Measurements from ENCODE around the gene URAD.
"Not testable (repeated sequence)": the region's sequence is repeated elsewhere in the genome, so short reads cannot be mapped to it uniquely, and the experiment has no call there.

The URAD gene

GRCh38 chr13:28022848-28023518 lies 34.5 kb upstream of the URAD start:
- H3K36me3 ChIP-seq (ENCODE audit: control insufficient read depth, insufficient read depth, low read length), result no peaks in the 10 kb centered on the region
- no peak overlapping the region for H3K4me3 ChIP-seq (ENCODE audit: extremely low read depth, insufficient read depth, low read length, poor library complexity, severe bottlenecking)
- H3K27ac ChIP-seq (ENCODE audit: low read depth, low read length, severe bottlenecking), result peak overlapping the region; percentile 73
- 14 to 17% methylated on average over 5 of the region's 9 CpGs for WGBS, 2 experiments (ENCODE audit: insufficient coverage in 2 of 2)
- H3K9me3 ChIP-seq (ENCODE audit: control insufficient read depth, low read length), result no peaks in the 10 kb centered on the region
- peaks cover 14% of the 10 kb centered on the region for H3K4me1 ChIP-seq (ENCODE audit: control insufficient read depth, insufficient read depth, low read length, poor library complexity, severe bottlenecking)

DNA sequence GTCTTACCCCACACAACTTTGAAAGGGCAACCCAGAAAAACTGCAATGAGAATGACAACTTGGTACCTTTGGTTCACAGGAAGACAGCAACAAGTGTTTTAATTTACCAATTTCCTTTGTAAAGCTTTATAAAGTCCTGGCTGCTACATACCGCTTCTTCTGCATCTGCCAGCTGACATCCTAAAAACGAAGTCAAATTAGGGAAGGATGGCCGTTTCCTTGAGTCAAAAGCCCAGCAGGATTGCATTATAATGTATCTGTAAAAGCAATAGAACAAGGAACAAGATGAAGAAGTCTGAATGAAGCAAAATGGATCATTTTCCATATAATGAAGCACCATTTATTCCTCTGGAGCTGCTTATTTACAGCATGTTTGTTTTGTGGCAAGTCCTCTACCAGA lies 25.8 kb upstream of the URAD start:
- Histone ChIP-seq H3K4me3 (ENCODE audit: extremely low read depth, insufficient read depth, low read length, poor library complexity, severe bottlenecking) (no peak overlapping the region), H3K4me1 (ENCODE audit: control insufficient read depth, insufficient read depth, low read length, poor library complexity, severe bottlenecking) (no peaks in the 10 kb centered on the region), H3K27ac (ENCODE audit: low read depth, low read length, severe bottlenecking) (no peak overlapping the region), H3K36me3 (ENCODE audit: control insufficient read depth, insufficient read depth, low read length) (no peaks in the 10 kb centered on the region), H3K9me3 (ENCODE audit: control insufficient read depth, low read length) (no peaks in the 10 kb centered on the region)
- 42% methylated on average over 3 of the region's 3 CpGs; no CpG with 5 or more reads in 1 of the 2 experiments for WGBS, 2 experiments (ENCODE audit: insufficient coverage in 2 of 2)

- no CpG with 5 or more reads among the region's 1 CpG for WGBS, 2 experiments (ENCODE audit: insufficient coverage in 2 of 2)
- no peak overlapping the region for H3K27ac ChIP-seq (ENCODE audit: low read depth, low read length, severe bottlenecking)
Measured at GRCh38 chr13:28013482-28013881, 25.0 kb upstream of the URAD start.

DNA sequence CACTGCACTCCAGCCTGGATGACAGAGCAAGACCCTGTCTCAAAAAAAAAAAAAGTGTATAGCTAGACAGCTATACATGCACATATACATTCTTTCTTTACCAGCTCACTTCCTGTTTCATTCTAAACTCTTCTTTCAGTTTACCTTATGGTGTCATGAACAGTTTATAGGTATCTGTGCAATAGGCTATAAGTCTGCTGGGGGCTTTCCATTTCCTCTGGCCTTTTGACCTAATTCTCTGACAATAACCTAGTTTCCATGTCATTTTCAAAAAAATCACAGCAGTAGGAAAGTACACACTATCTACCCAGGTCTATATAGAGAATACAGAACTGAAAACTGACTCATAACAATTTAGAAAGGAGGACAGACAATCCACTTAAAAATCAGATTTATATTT lies 24.4 kb upstream of the URAD start:
- Histone ChIP-seq H3K9me3 (ENCODE audit: control insufficient read depth, low read length) (no peaks in the 10 kb centered on the region), H3K4me1 (ENCODE audit: control insufficient read depth, insufficient read depth, low read length, poor library complexity, severe bottlenecking) (no peaks in the 10 kb centered on the region), H3K36me3 (ENCODE audit: control insufficient read depth, insufficient read depth, low read length) (no peaks in the 10 kb centered on the region), H3K27ac (ENCODE audit: low read depth, low read length, severe bottlenecking) (no peak overlapping the region), H3K4me3 (ENCODE audit: extremely low read depth, insufficient read depth, low read length, poor library complexity, severe bottlenecking) (no peak overlapping the region)

More at GRCh38 chr13:28013482-28013881, 25.0 kb upstream of the URAD start:
- Histone ChIP-seq H3K9me3 (ENCODE audit: control insufficient read depth, low read length) (no peaks in the 10 kb centered on the region), H3K4me3 (ENCODE audit: extremely low read depth, insufficient read depth, low read length, poor library complexity, severe bottlenecking) (no peak overlapping the region), H3K36me3 (ENCODE audit: control insufficient read depth, insufficient read depth, low read length) (no peaks in the 10 kb centered on the region), H3K4me1 (ENCODE audit: control insufficient read depth, insufficient read depth, low read length, poor library complexity, severe bottlenecking) (no peaks in the 10 kb centered on the region)

DNA sequence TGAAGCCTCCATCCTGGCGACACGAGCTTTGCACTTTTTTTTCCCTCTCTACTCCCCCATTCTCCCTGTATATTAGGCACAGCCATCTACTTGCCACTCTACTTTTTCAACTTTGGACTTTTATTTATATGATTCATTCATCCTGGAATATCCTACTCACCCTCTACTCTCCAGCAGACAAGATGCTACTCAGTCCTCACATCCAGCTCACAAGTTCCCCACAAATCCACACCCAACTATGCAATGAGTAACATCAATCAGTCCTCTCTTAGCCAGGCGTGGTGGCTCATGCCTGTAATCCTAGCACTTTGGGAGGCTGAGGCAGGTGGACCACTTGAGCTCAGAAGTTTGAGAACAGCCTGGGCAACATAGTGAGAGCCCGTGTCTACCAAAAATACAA lies 23.9 kb upstream of the URAD start:
- WGBS, 2 experiments (ENCODE audit: insufficient coverage in 2 of 2), result 85 to 95% methylated on average over 4 of the region's 4 CpGs
- H3K36me3 ChIP-seq (ENCODE audit: control insufficient read depth, insufficient read depth, low read length), result no peaks in the 10 kb centered on the region
- no peak overlapping the region for H3K4me3 ChIP-seq (ENCODE audit: extremely low read depth, insufficient read depth, low read length, poor library complexity, severe bottlenecking)
- H3K4me1 ChIP-seq (ENCODE audit: control insufficient read depth, insufficient read depth, low read length, poor library complexity, severe bottlenecking), result no peaks in the 10 kb centered on the region
- H3K27ac ChIP-seq (ENCODE audit: low read depth, low read length, severe bottlenecking), result no peak overlapping the region
- H3K9me3 ChIP-seq (ENCODE audit: control insufficient read depth, low read length), result no peaks in the 10 kb centered on the region

- 83 to 89% methylated on average over 1 to 4 of the region's 5 CpGs for WGBS, 2 experiments (ENCODE audit: insufficient coverage in 2 of 2)
- no peaks in the 10 kb centered on the region for H3K9me3 ChIP-seq (ENCODE audit: control insufficient read depth, low read length)
- H3K4me1 ChIP-seq (ENCODE audit: control insufficient read depth, insufficient read depth, low read length, poor library complexity, severe bottlenecking), result no peaks in the 10 kb centered on the region
Measured at GRCh38 chr13:28010046-28010445, 21.6 kb upstream of the URAD start.

DNA sequence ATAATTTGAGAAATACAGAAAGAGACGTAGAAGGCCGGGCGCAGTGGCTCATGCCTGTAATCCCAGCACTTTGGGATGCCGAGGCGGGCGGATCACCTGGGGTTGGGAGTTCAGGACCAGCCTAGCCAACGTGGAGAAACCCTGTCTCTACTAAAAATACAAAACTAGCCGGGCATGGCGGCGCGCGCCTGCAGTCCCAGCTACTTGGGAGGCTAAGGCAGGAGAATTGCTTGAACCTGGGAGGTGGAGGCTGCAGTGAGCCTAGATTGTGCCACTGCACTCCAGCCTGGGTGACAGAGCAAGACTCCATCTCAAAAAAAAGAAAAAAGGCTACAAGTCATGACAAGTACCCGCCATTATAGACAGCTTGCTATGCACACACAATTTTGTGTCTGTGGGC lies 16.5 kb upstream of the URAD start:
- WGBS, 2 experiments (ENCODE audit: insufficient coverage in 2 of 2), result 93% methylated on average over 7 of the region's 13 CpGs; no CpG with 5 or more reads in 1 of the 2 experiments
- H3K36me3 ChIP-seq (ENCODE audit: control insufficient read depth, insufficient read depth, low read length); H3K4me1 ChIP-seq (ENCODE audit: control insufficient read depth, insufficient read depth, low read length, poor library complexity, severe bottlenecking); H3K27ac ChIP-seq (ENCODE audit: low read depth, low read length, severe bottlenecking); H3K9me3 ChIP-seq (ENCODE audit: control insufficient read depth, low read length); H3K4me3 ChIP-seq (ENCODE audit: extremely low read depth, insufficient read depth, low read length, poor library complexity, severe bottlenecking): not testable (repeated sequence)

More at GRCh38 chr13:28010046-28010445, 21.6 kb upstream of the URAD start:
- H3K27ac ChIP-seq (ENCODE audit: low read depth, low read length, severe bottlenecking), result no peak overlapping the region
- H3K4me3 ChIP-seq (ENCODE audit: extremely low read depth, insufficient read depth, low read length, poor library complexity, severe bottlenecking), result no peak overlapping the region
- H3K36me3 ChIP-seq (ENCODE audit: control insufficient read depth, insufficient read depth, low read length), result no peaks in the 10 kb centered on the region

DNA sequence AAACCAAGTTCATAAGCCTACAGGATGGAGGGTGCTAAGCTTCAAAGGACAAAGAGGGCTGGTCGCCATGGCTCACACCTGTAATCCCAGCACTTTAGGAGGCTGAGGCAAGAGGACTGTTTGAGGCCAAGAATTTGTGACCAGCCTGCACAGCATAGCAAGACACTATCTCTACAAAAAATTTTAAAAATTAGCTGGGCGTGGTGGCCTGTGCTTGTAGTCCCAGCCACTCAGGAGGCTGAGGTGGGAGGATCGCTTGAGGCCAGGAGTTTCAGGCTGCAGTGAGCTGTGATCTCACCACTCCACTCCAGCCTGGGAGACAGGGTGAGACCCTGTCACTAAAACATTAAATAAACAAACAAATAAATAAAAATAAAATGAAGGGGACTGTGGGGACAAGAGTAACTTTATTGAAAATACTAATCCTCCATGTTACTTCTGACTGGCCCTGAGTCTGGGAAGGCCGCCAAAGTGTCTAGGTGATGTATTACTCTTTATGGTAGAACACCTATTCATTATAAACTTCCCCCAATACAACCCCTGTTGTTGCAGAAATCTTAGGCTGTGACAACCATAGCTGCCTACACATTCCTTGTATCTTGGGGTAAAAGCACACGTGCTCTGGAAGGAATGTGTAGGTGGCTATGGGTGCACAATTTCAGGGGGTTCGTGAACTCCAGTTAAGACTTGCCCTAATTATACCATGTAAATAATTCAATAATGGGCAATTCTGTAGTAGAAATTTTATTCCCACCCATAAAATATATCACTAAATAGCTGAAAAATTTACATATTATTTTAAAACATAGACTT lies 14.6 kb upstream of the URAD start:
- H3K9me3 ChIP-seq (ENCODE audit: control insufficient read depth, low read length), result no peaks in the 10 kb centered on the region
- H3K4me1 ChIP-seq (ENCODE audit: control insufficient read depth, insufficient read depth, low read length, poor library complexity, severe bottlenecking), result no peaks in the 10 kb centered on the region
- no peak overlapping the region for H3K27ac ChIP-seq (ENCODE audit: low read depth, low read length, severe bottlenecking)
- no peak overlapping the region for H3K4me3 ChIP-seq (ENCODE audit: extremely low read depth, insufficient read depth, low read length, poor library complexity, severe bottlenecking)
- WGBS, 2 experiments (ENCODE audit: insufficient coverage in 2 of 2), result 80 to 100% methylated on average over 2 to 3 of the region's 6 CpGs
- H3K36me3 ChIP-seq (ENCODE audit: control insufficient read depth, insufficient read depth, low read length), result no peaks in the 10 kb centered on the region

DNA sequence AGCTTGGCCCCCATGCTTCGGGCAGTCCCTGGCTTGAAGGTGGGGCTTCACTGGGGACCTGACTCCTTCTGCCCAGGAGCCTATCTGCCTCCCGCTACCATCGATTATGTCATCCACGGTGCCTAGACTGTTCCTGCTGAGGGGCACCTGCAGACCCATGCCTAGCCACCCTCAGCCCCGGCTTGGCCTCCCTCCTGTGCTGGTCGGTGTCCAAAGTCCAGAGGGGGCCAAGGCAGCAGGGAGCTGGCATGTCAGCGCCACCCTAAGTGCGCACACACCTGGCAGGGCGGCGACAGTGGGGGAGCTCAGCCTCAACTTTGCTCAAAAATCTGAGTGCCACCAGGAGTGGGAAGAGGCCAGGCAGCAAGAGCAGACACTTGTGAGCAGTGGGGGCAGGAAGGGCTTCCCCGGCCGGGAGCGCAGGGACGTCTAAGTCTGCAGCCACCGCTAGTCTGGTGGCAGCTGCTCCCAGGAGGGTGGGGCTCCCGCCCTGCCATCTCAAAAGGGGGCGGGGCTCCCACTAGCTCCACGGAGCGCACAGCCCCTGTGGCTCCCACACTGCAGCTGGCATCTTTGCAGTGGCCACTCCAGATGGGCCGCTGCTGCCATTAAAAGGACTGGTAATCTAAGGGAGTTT lies 13.5 kb upstream of the URAD start:
- no peaks in the 10 kb centered on the region for H3K9me3 ChIP-seq (ENCODE audit: control insufficient read depth, low read length)
- H3K4me3 ChIP-seq (ENCODE audit: extremely low read depth, insufficient read depth, low read length, poor library complexity, severe bottlenecking), result no peak overlapping the region
- no peaks in the 10 kb centered on the region for H3K4me1 ChIP-seq (ENCODE audit: control insufficient read depth, insufficient read depth, low read length, poor library complexity, severe bottlenecking)
- 85 to 90% methylated on average over 15 to 20 of the region's 20 CpGs for WGBS, 2 experiments (ENCODE audit: insufficient coverage in 2 of 2)
- H3K27ac ChIP-seq (ENCODE audit: low read depth, low read length, severe bottlenecking), result no peak overlapping the region
- no peaks in the 10 kb centered on the region for H3K36me3 ChIP-seq (ENCODE audit: control insufficient read depth, insufficient read depth, low read length)

DNA sequence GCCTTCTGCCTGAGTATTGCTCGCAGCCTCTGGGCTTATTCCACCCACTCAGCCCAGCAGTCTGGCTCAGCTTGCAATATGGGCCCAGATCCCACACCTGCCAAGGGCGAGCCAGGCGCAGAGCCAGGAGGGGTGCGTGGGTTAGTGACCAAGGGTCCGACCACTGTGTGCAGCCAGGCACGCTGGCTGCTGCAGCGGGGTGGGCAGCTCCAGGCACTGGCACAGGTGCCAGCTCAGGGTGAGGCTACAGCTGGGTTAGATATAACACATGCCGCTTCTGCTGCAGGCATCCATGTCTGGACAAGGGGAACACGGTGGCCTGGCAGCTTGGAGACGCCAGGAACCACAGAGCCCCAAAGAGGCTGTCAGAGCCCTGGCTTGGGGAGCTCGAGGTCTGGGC lies 12.6 kb upstream of the URAD start:
- Histone ChIP-seq H3K4me1 (ENCODE audit: control insufficient read depth, insufficient read depth, low read length, poor library complexity, severe bottlenecking) (no peaks in the 10 kb centered on the region), H3K36me3 (ENCODE audit: control insufficient read depth, insufficient read depth, low read length) (no peaks in the 10 kb centered on the region), H3K27ac (ENCODE audit: low read depth, low read length, severe bottlenecking) (no peak overlapping the region), H3K4me3 (ENCODE audit: extremely low read depth, insufficient read depth, low read length, poor library complexity, severe bottlenecking) (no peak overlapping the region), H3K9me3 (ENCODE audit: control insufficient read depth, low read length) (no peaks in the 10 kb centered on the region)
- 94 to 98% methylated on average over 8 to 11 of the region's 11 CpGs for WGBS, 2 experiments (ENCODE audit: insufficient coverage in 2 of 2)

DNA sequence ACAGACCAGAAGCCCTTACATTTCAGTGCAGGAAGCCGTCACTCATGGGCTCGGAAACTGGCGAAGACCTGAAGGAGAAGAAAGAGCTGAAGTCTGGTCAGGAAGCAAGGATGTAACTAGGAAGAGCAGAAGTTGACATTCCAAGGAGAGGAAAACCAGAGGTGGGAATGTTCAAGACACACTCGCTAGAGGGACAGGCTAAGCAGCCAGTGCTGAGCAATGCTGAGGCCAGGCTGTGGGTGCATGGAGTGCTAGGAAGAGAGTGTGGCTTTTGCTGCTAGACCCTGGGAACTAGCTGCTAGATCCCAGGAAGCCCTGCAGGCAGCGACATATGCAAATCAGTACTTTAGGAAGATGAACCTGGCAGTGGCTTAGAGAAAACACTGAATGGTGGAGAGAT lies 12.1 kb upstream of the URAD start:
- Histone ChIP-seq H3K9me3 (ENCODE audit: control insufficient read depth, low read length) (no peaks in the 10 kb centered on the region), H3K27ac (ENCODE audit: low read depth, low read length, severe bottlenecking) (no peak overlapping the region), H3K36me3 (ENCODE audit: control insufficient read depth, insufficient read depth, low read length) (no peaks in the 10 kb centered on the region), H3K4me3 (ENCODE audit: extremely low read depth, insufficient read depth, low read length, poor library complexity, severe bottlenecking) (no peak overlapping the region), H3K4me1 (ENCODE audit: control insufficient read depth, insufficient read depth, low read length, poor library complexity, severe bottlenecking) (no peaks in the 10 kb centered on the region)
- 40 to 46% methylated on average over 5 of the region's 5 CpGs for WGBS, 2 experiments (ENCODE audit: insufficient coverage in 2 of 2)
